IPS DF 6.9 (cell line): ENCODE data around the gene NFS1.
"Not testable (repeated sequence)": the region's sequence is repeated elsewhere in the genome, so short reads cannot be mapped to it uniquely, and the experiment has no call there.

Experiments used
- DNase-seq: peaks from one replicate; pipeline ENCODE4 v3.0.0-alpha.2; 2013; ENCODE audit warnings: low read depth, low spot score
- H3K27ac ChIP-seq: one replicate; pipeline ENCODE4 v1.5.1; 2013; ENCODE audit warnings: low read length, control low read depth
- H3K27me3 ChIP-seq: 2 replicates; pipeline ENCODE4 v1.6.1; 2013; ENCODE audit warnings: mild to moderate bottlenecking, low read length; ENCODE audit not compliant: control insufficient read depth, insufficient read depth
- H3K36me3 ChIP-seq: 2 replicates; pipeline ENCODE4 v1.6.1; 2013; ENCODE audit warnings: low read length; ENCODE audit not compliant: control insufficient read depth, insufficient read depth
- H3K4me1 ChIP-seq: 2 replicates; pipeline ENCODE4 v1.6.1; 2013; ENCODE audit warnings: low read length; ENCODE audit not compliant: control insufficient read depth, insufficient read depth
- H3K4me3 ChIP-seq: 2 replicates; pipeline ENCODE4 v1.5.1; 2013; ENCODE audit warnings: mild to moderate bottlenecking, low read length
- H3K9me3 ChIP-seq: 2 replicates; pipeline ENCODE4 v1.6.1; 2013; ENCODE audit warnings: low read length, inconsistent platforms; ENCODE audit not compliant: control insufficient read depth, insufficient read depth
- WGBS: extraction: QIAGEN DNeasy Blood & Tissue Kit; methylation state at CpG from one replicate; pipeline ENCODE4 v1.1.7; 2013; ENCODE audit warnings: mixed read lengths, missing lambda C conversion rate; ENCODE audit not compliant: insufficient read length, insufficient coverage; 5-methylcytosine and 5-hydroxymethylcytosine counted together

NFS1 gene

GRCh38 chr20:35718321-35718720 is 19.2 kb upstream of the NFS1 start:
- DNase-seq, H3K27ac ChIP-seq, H3K4me1 ChIP-seq, H3K9me3 ChIP-seq, H3K27me3 ChIP-seq, H3K4me3 ChIP-seq: not testable (repeated sequence)
- WGBS = no CpG with 5 or more reads among the region's 8 CpGs
- peaks cover 48% of the 10 kb centered on the region; the same call in 1 of the 2 replicates for H3K36me3 ChIP-seq

- H3K4me1 ChIP-seq = no peaks in the 10 kb centered on the region
- H3K36me3 ChIP-seq = peaks cover 48% of the 10 kb centered on the region; the same call in 1 of the 2 replicates
- DNase-seq = no peak
- no peaks in the 10 kb centered on the region for H3K9me3 ChIP-seq
- H3K27me3 ChIP-seq = no peaks in the 10 kb centered on the region
- H3K27ac ChIP-seq = no peak overlapping the region
- WGBS = no CpG with 5 or more reads among the region's 4 CpGs
- H3K4me3 ChIP-seq = no peak overlapping the region
These were observed 17.2 kb upstream of the NFS1 start for GRCh38 chr20:35716330-35716729.

GRCh38 chr20:35715652-35716051 is 16.5 kb upstream of the NFS1 start:
- Histone ChIP-seq H3K36me3 (peaks cover 45% of the 10 kb centered on the region; the same call in 1 of the 2 replicates), H3K4me1 (no peaks in the 10 kb centered on the region), H3K4me3 (no peak overlapping the region), H3K27me3 (no peaks in the 10 kb centered on the region), H3K27ac (no peak overlapping the region), H3K9me3 (no peaks in the 10 kb centered on the region)
- DNase-seq = no peak
- no CpG with 5 or more reads among the region's 2 CpGs for WGBS

GRCh38 chr20:35714127-35714526 is 15.0 kb upstream of the NFS1 start:
- Histone ChIP-seq H3K36me3 (peaks cover 35% of the 10 kb centered on the region; the same call in 1 of the 2 replicates), H3K4me3 (no peak overlapping the region), H3K9me3 (no peaks in the 10 kb centered on the region), H3K4me1 (no peaks in the 10 kb centered on the region), H3K27ac (no peak overlapping the region), H3K27me3 (no peaks in the 10 kb centered on the region)
- WGBS = no CpG with 5 or more reads among the region's 4 CpGs
- no peak for DNase-seq

GRCh38 chr20:35713120-35713519 is 14.0 kb upstream of the NFS1 start:
- not testable (repeated sequence) for H3K27me3 ChIP-seq, H3K4me3 ChIP-seq, H3K27ac ChIP-seq, H3K4me1 ChIP-seq, H3K9me3 ChIP-seq, DNase-seq
- peaks cover 30% of the 10 kb centered on the region; the same call in 1 of the 2 replicates for H3K36me3 ChIP-seq
- no CpG with 5 or more reads among the region's 9 CpGs for WGBS

DNA sequence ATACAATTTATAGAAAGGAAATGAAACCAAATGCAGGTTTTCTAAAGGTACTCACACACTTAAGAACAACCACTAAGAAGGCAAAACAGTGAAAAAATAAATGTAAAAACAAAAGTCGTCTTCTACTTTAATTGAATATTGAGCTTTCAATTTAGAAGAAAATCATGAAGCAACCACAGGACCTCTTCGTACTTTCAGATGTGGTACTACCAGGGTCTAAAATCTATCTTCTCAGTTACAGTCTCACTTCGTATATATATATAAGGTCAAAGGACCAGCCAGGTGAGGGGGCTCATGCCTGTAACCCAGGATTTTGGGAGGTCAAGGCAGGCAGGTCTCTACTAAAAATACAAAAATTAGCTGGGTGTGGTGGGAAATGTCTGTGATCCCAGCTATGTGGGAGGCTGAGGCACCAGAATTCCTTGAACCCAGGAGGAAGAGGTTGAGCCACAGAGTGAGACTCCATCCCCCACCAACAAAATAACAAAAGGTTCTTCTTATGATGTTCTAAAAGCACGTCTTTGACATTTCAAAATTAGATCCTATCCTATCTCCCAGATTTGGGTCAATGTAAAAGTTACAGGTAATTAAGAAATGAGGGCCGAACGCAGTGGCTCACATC is 12.5 kb upstream of the NFS1 start:
- Histone ChIP-seq H3K27ac (no peak overlapping the region), H3K4me1 (no peaks in the 10 kb centered on the region), H3K27me3 (no peaks in the 10 kb centered on the region), H3K4me3 (no peak overlapping the region), H3K36me3 (peaks cover 27% of the 10 kb centered on the region; the same call in 1 of the 2 replicates), H3K9me3 (no peaks in the 10 kb centered on the region)
- no CpG with 5 or more reads among the region's 6 CpGs for WGBS
- no peak for DNase-seq

DNA sequence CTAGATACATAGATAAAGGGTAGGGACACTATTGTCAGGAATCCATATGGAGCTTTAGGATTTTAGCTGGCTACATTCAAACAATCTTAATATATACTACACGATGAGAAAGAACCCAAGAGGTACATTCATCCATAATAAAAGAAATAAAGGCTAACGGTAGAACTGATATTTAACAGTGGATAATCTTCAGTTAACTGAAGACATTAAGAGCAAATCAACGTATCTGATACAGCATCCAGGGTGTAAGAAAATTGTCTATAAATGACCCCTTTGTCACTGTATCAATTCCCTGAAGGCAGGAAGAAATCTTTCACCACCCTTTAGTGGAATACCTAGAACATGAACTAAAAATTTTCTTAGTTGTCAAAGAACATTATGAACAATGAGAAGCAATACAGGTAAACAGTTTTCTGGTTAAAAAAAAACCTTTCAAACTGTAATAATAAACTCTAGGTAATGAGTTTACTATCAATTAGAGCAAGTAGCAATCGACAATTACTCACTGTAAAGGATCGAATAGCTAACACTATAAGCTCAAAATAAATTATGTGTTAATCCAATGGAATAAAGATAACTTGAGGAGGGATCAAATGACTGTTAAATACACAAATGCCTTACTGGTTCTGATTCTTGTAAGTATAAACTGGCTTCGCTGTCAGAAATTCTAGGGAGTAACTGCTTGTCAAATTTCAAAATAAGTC is 11.9 kb upstream of the NFS1 start:
- Histone ChIP-seq H3K36me3 (peaks cover 25% of the 10 kb centered on the region; the same call in 1 of the 2 replicates), H3K4me1 (no peaks in the 10 kb centered on the region), H3K27me3 (no peaks in the 10 kb centered on the region), H3K9me3 (no peaks in the 10 kb centered on the region), H3K27ac (no peak overlapping the region), H3K4me3 (no peak overlapping the region)
- no peak for DNase-seq
- WGBS = no CpG with 5 or more reads among the region's 6 CpGs

DNA sequence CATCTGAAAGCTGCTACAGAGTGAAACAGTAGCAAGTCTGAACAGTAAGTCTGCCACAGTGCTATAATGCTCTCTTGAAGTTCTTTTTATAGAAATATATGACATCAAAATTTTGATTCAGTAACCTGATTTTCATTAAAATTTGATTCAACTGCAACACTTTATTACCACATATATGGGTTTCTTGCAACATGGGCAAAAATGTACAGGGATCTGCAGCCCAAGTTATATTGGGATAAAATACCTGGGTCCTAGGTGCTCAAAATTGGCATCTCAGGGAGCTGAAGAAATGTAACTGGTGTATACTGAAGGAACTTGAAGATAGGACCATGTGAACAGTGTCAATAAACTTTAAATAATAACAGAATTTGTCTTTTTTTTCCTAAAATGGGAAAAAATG is 10.9 kb upstream of the NFS1 start:
- Histone ChIP-seq H3K27me3 (no peaks in the 10 kb centered on the region), H3K4me3 (no peak overlapping the region), H3K27ac (no peak overlapping the region), H3K36me3 (peaks cover 23% of the 10 kb centered on the region; the same call in 1 of the 2 replicates), H3K9me3 (no peaks in the 10 kb centered on the region), H3K4me1 (no peaks in the 10 kb centered on the region)
- no peak for DNase-seq

GRCh38 chr20:35709259-35709658 is 10.1 kb upstream of the NFS1 start:
- no peak overlapping the region for H3K27ac ChIP-seq

GRCh38 chr20:35708502-35708901 is 9.3 kb upstream of the NFS1 start:
- peaks cover 19% of the 10 kb centered on the region; the same call in 1 of the 2 replicates for H3K36me3 ChIP-seq
- DNase-seq = no peak
- H3K9me3 ChIP-seq = no peaks in the 10 kb centered on the region
- H3K27ac ChIP-seq = no peak overlapping the region
- no peak overlapping the region for H3K4me3 ChIP-seq
- no peaks in the 10 kb centered on the region for H3K27me3 ChIP-seq
- no peaks in the 10 kb centered on the region for H3K4me1 ChIP-seq
- WGBS = no CpG with 5 or more reads among the region's 1 CpG

More at GRCh38 chr20:35709259-35709658, 10.1 kb upstream of the NFS1 start:
- Histone ChIP-seq H3K36me3 (peaks cover 25% of the 10 kb centered on the region; the same call in 1 of the 2 replicates), H3K4me3 (no peak overlapping the region), H3K27me3 (no peaks in the 10 kb centered on the region), H3K4me1 (no peaks in the 10 kb centered on the region), H3K9me3 (no peaks in the 10 kb centered on the region)
- no CpG with 5 or more reads among the region's 1 CpG for WGBS
- no peak for DNase-seq
